Measurements from ENCODE around the gene KAT5. TPM values are rescaled to one million over a fixed set of nuclear protein-coding genes. Genes with fewer than 3 reads are reported as not detected.

Gene KAT5

Small RNA genes within 50 kb of the gene (small RNA-seq; reads per million reads assigned to genes)
- not detected for gene RN7SL309P (ENCODE audit: low read depth)

Measured in mesenchymal stem cell (in vitro differentiated cells and primary cell).